ENCODE measurements around the gene TMIGD1.

Gene TMIGD1

GRCh38 chr17:30290077-30290476 lies 43.8 kb downstream of the TMIGD1 start:
- DNase-seq (ENCODE audit: low read depth), result no peak

- DNase-seq (ENCODE audit: low read depth), result no peak
Observed at GRCh38 chr17:30279156-30279555, 54.7 kb downstream of the TMIGD1 start.

DNA sequence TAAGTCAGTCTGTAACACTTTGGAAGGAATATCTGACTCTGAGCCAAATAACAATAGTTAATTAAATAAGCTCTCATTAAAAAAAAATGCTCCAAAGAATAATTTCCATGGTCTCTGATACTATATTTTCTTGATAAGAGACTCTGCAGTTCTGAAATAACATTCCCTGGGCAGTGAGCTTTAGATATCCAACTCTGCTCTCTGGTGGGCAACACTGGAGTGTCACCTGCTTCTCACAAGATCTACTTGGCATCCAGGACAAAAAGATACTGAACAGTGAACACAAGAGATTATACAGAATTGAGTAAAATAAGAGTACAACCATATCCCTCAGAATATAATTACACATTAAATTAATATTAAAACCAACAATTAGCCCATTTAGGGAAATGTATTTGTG lies 55.8 kb downstream of the TMIGD1 start:
- no peak for DNase-seq (ENCODE audit: low read depth)

DNA sequence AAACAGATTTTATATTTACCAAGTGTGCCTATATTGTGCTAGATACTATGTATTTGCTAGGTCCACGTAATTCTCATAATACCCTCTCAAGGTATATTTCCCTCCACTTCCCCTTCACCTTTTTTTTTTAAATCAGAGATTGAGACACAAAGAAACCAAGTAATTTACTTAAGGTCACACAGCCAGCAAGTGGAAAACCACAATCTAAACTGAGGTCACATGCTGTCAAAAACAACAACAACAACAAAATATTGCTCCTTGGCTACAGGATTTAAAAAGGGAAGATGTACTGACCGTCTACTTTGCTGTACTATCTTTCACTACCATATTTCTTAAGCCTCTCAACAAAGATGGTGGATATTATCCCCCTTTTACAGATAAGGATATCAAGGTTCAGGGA lies 57.9 kb downstream of the TMIGD1 start:
- DNase-seq (ENCODE audit: low read depth), result no peak

DNA sequence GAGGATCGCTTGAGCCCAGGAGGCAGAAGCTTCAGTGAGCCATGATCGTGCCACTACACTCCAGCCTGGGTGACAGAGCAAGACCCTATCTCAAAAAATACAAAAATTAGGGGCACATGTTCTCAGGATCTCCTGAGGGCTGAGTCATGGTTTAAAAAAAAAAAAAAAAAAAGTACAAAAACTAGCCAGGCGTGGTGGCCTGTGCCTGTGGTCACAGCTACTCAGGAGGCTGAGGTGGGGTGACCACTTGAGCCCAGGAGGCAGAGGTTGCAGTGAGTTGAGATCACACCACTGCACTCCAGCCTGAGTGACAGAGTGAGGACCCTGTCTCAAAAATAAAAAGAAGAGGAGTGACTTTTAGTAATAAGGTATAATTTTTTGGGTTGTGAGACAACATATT lies 59.0 kb downstream of the TMIGD1 start:
- DNase-seq (ENCODE audit: low read depth), result no peak

DNA sequence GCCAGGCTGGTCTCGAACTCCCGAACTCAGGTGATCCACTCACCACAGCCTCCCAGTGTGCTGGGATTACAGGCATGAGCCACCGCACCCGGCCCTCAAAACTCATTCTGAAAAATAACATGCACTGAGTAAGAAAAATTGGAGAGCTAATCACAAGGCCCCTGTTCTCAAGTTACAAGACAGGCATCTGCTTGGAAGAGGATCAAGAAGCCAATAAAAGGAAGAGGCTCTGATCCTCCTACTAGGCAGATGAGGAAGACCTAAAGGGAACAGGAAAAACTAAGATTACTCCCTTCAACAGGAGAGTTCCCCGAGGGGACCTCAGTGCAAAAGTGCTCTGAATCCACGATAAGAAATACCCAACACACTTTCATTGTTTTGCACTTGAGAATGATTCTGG lies 60.5 kb downstream of the TMIGD1 start:
- DNase-seq (ENCODE audit: low read depth), result no peak

- DNase-seq (ENCODE audit: low read depth), result no peak
Observed at GRCh38 chr17:30271102-30271501, 62.8 kb downstream of the TMIGD1 start.

GRCh38 chr17:30267625-30268024 lies 66.2 kb downstream of the TMIGD1 start:
- DNase-seq (ENCODE audit: low read depth), result no peak

All from T follicular helper cell (primary cell).